Measurements from ENCODE around the gene GPR153. TPM values are rescaled to one million over a fixed set of nuclear protein-coding genes. Genes with fewer than 3 reads are reported as not detected.

The GPR153 gene
- total RNA-seq, 1 donor from 2014 or later = 8.4 TPM

- Mint-ChIP-seq H3K27ac (no peak overlapping the region), H3K27me3 (ENCODE audit: insufficient read depth, low read depth) (peaks cover 3% of the 10 kb centered on the region), H3K9me3 (no peaks in the 10 kb centered on the region), H3K4me3 (peak overlapping the region; percentile 24), H3K36me3 (peaks cover 31% of the 10 kb centered on the region), H3K4me1 (peaks cover 22% of the 10 kb centered on the region)
- Histone ChIP-seq H3F3A (ENCODE audit: low read depth) (peaks cover 25% of the 10 kb centered on the region), H3K27ac (no peak overlapping the region), H3K4me1 (no peaks in the 10 kb centered on the region), H2AFZ (replicated peaks) (no peak overlapping the region), H3K4me2 (no peak overlapping the region), H3K9ac (no peak overlapping the region), H3K79me2 (ENCODE audit: low read depth) (peaks cover 12% of the 10 kb centered on the region), H3K9me3 (ENCODE audit: low read depth) (no peaks in the 10 kb centered on the region), H3K27me3 (no peaks in the 10 kb centered on the region), H3K4me3 (no peak overlapping the region), H4K20me1 (ENCODE audit: low read depth) (peaks cover 45% of the 10 kb centered on the region), H3K36me3 (peaks cover 8% of the 10 kb centered on the region)
- TF ChIP-seq CTCF (IDR thresholded peaks at IDR 0.05) (no peak), EZH2phosphoT487 (IDR thresholded peaks at IDR 0.05) (no peak), EZH2 (IDR thresholded peaks at IDR 0.05) (no peak)
- DNase-seq (ENCODE audit: low spot score) = no peak
Measured at GRCh38 chr1:6224718-6225117, 36.2 kb downstream of the GPR153 start.

GRCh38 chr1:6223617-6224016, 37.3 kb downstream of the GPR153 start:
- peaks cover 3% of the 10 kb centered on the region for H3K27me3 Mint-ChIP-seq (ENCODE audit: insufficient read depth, low read depth)
- Histone ChIP-seq H3K4me1 (no peaks in the 10 kb centered on the region), H3K36me3 (peaks cover 8% of the 10 kb centered on the region), H3K9me3 (ENCODE audit: low read depth) (no peaks in the 10 kb centered on the region), H3K9ac (no peak overlapping the region), H2AFZ (replicated peaks) (no peak overlapping the region), H3K4me2 (no peak overlapping the region), H4K20me1 (ENCODE audit: low read depth) (peaks cover 45% of the 10 kb centered on the region), H3F3A (ENCODE audit: low read depth) (peaks cover 25% of the 10 kb centered on the region), H3K4me3 (no peak overlapping the region), H3K79me2 (ENCODE audit: low read depth) (peaks cover 12% of the 10 kb centered on the region), H3K27ac (no peak overlapping the region), H3K27me3 (no peaks in the 10 kb centered on the region)
- peaks cover 22% of the 10 kb centered on the region for H3K4me1 Mint-ChIP-seq
- H3K27ac Mint-ChIP-seq = no peak overlapping the region
- TF ChIP-seq EZH2phosphoT487 (IDR thresholded peaks at IDR 0.05) (no peak), EZH2 (IDR thresholded peaks at IDR 0.05) (no peak), CTCF (IDR thresholded peaks at IDR 0.05) (no peak)
- DNase-seq (ENCODE audit: low spot score) = no peak
- H3K36me3 Mint-ChIP-seq = peaks cover 31% of the 10 kb centered on the region
- no peaks in the 10 kb centered on the region for H3K9me3 Mint-ChIP-seq
- no peak overlapping the region for H3K4me3 Mint-ChIP-seq

GRCh38 chr1:6222636-6223035, 38.3 kb downstream of the GPR153 start:
- Histone ChIP-seq H4K20me1 (ENCODE audit: low read depth) (peaks cover 37% of the 10 kb centered on the region), H3K4me1 (no peaks in the 10 kb centered on the region), H3K79me2 (ENCODE audit: low read depth) (peaks cover 7% of the 10 kb centered on the region), H3K27ac (no peak overlapping the region), H3K9ac (no peak overlapping the region), H3K4me2 (no peak overlapping the region), H3K9me3 (ENCODE audit: low read depth) (no peaks in the 10 kb centered on the region), H3K36me3 (peaks cover 8% of the 10 kb centered on the region), H3K4me3 (no peak overlapping the region), H2AFZ (replicated peaks) (no peak overlapping the region), H3F3A (ENCODE audit: low read depth) (peaks cover 21% of the 10 kb centered on the region), H3K27me3 (no peaks in the 10 kb centered on the region)
- H3K36me3 Mint-ChIP-seq = peaks cover 31% of the 10 kb centered on the region
- no peak for DNase-seq (ENCODE audit: low spot score)
- peaks cover 22% of the 10 kb centered on the region for H3K4me1 Mint-ChIP-seq
- H3K27ac Mint-ChIP-seq = no peak overlapping the region
- no peak for TF ChIP-seq CTCF (IDR thresholded peaks at IDR 0.05)
- no peak for TF ChIP-seq EZH2phosphoT487 (IDR thresholded peaks at IDR 0.05)
- TF ChIP-seq EZH2 (IDR thresholded peaks at IDR 0.05) = no peak
- H3K4me3 Mint-ChIP-seq = no peak overlapping the region
- H3K27me3 Mint-ChIP-seq (ENCODE audit: insufficient read depth, low read depth) = peaks cover 3% of the 10 kb centered on the region
- H3K9me3 Mint-ChIP-seq = no peaks in the 10 kb centered on the region

All from neural progenitor cell (in vitro differentiated cells).